ENCODE measurements around the gene PVALEF.

Gene PVALEF

DNA sequence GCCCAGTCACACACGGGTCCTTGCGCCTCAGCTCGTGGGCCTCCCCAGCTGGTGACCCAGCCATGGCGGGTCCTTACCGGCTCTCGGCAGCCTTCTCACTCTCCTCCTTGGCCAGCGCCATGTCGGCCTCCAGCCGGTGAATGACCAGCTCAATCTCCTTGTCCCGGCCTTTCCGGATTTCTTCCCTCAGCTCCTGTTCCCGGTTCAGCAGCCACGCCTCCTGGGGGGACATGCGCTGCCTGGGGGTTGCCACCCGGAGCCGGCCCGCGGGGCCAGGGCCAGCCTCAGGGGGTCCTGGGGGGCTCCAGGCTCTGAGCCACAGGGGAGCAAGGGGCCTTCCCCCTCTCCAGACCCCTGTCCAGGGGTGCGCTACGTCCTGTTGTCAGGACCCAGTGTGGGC is 25.8 kb downstream of the PVALEF start:
- no peak for DNase-seq
- H3K9me3 ChIP-seq (ENCODE audit: severe bottlenecking), result no peaks in the 10 kb centered on the region
- H3K4me3 ChIP-seq (ENCODE audit: low read depth, low read length), result no peak overlapping the region
- no peak overlapping the region for H3K27ac ChIP-seq
- peaks cover 88% of the 10 kb centered on the region for H3K36me3 ChIP-seq
- TF ChIP-seq, protein P1, sequence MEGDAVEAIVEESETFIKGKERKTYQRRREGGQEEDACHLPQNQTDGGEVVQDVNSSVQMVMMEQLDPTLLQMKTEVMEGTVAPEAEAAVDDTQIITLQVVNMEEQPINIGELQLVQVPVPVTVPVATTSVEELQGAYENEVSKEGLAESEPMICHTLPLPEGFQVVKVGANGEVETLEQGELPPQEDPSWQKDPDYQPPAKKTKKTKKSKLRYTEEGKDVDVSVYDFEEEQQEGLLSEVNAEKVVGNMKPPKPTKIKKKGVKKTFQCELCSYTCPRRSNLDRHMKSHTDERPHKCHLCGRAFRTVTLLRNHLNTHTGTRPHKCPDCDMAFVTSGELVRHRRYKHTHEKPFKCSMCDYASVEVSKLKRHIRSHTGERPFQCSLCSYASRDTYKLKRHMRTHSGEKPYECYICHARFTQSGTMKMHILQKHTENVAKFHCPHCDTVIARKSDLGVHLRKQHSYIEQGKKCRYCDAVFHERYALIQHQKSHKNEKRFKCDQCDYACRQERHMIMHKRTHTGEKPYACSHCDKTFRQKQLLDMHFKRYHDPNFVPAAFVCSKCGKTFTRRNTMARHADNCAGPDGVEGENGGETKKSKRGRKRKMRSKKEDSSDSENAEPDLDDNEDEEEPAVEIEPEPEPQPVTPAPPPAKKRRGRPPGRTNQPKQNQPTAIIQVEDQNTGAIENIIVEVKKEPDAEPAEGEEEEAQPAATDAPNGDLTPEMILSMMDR (IDR thresholded peaks at IDR 0.05; ENCODE audit: low read depth, low read length), result no peak
- no peaks in the 10 kb centered on the region for H3K27me3 ChIP-seq (ENCODE audit: insufficient read depth, low read depth, severe bottlenecking)

DNA sequence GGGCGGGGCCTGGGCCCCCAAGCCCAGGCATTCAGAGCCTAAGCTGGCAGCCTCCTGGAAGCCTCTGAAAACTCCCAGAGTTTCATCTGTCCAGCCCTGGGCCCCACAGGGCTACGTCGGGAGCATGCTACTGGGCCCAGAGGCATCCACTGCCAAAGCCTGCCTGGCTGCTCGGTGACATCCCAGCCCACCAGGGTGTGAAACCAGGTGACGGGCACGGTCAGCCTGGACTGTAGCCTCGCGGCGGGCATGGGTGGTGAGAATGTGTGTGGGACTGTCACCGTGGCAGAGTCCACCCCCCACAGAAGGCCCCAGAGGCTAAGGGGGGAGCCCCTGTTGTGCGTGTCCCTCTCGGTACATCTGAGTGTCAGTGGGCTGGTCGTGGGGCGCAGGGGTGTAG is 26.3 kb downstream of the PVALEF start:
- Histone ChIP-seq H3K27ac (no peak overlapping the region), H3K9me3 (ENCODE audit: severe bottlenecking) (no peaks in the 10 kb centered on the region), H3K36me3 (peaks cover 93% of the 10 kb centered on the region), H3K27me3 (ENCODE audit: insufficient read depth, low read depth, severe bottlenecking) (no peaks in the 10 kb centered on the region), H3K4me3 (ENCODE audit: low read depth, low read length) (no peak overlapping the region)
- DNase-seq, result no peak
- TF ChIP-seq, protein P1 (IDR thresholded peaks at IDR 0.05; ENCODE audit: low read depth, low read length), result no peak

DNA sequence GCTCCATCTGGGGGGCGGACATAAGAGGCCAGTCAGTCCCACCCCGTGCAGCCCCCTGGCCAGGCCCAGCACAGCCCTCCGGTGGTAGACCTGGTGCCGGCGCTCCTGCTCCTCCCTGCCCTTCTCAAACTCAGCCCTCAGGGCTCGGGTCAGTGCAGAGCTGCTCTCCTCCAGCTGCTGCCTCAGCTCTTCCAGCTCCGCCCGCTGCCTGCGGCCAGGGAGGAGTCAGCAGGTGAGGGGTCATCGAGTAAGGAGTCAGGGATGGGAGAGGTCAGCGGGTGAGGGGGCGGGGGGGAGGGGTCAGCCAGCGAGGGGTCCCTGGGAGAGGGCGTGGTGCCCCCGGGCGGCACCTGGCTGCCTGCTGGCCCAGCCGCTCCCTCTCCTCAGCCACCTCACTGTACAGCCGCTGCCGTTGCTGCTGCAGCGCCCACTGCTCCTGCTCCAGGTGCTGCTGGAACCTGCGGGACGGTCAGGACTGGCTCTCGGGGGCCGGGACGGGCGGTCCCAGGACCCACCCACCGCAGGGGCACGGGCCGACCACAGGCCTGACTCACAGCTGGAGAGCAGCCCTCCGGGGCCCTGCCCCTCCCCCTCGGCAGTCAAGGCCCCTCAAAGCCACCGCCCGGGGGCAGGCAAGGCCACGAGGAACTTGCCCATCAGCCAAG is 27.2 kb downstream of the PVALEF start:
- TF ChIP-seq, protein P1 (IDR thresholded peaks at IDR 0.05; ENCODE audit: low read depth, low read length), result no peak
- Histone ChIP-seq H3K4me3 (ENCODE audit: low read depth, low read length) (no peak overlapping the region), H3K27ac (no peak overlapping the region), H3K9me3 (ENCODE audit: severe bottlenecking) (no peaks in the 10 kb centered on the region), H3K27me3 (ENCODE audit: insufficient read depth, low read depth, severe bottlenecking) (no peaks in the 10 kb centered on the region), H3K36me3 (peaks cover 97% of the 10 kb centered on the region)
- DNase-seq, result no peak

DNA sequence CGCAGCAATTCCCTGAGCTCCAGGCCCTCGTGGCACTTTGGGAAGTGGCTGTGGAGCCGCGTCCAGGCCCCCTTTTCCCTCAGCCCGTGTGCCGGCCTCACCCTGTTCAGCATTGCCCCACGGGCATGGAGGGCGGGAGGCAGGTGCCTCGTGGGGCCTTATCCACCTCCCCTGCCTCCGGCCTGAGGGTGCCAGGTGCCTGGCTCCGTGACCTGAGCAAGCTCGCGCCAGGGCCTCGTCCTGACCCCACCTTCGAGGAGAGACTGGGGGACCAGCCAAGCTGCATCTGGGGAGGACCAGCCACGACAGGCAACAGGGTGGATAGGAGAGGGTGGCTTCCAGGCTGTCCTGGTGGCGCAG is 27.7 kb downstream of the PVALEF start:
- no peak for DNase-seq
- Histone ChIP-seq H3K36me3 (peaks cover 97% of the 10 kb centered on the region), H3K27me3 (ENCODE audit: insufficient read depth, low read depth, severe bottlenecking) (no peaks in the 10 kb centered on the region), H3K9me3 (ENCODE audit: severe bottlenecking) (no peaks in the 10 kb centered on the region), H3K4me3 (ENCODE audit: low read depth, low read length) (no peak overlapping the region), H3K27ac (no peak overlapping the region)
- TF ChIP-seq, protein P1 (IDR thresholded peaks at IDR 0.05; ENCODE audit: low read depth, low read length), result no peak

DNA sequence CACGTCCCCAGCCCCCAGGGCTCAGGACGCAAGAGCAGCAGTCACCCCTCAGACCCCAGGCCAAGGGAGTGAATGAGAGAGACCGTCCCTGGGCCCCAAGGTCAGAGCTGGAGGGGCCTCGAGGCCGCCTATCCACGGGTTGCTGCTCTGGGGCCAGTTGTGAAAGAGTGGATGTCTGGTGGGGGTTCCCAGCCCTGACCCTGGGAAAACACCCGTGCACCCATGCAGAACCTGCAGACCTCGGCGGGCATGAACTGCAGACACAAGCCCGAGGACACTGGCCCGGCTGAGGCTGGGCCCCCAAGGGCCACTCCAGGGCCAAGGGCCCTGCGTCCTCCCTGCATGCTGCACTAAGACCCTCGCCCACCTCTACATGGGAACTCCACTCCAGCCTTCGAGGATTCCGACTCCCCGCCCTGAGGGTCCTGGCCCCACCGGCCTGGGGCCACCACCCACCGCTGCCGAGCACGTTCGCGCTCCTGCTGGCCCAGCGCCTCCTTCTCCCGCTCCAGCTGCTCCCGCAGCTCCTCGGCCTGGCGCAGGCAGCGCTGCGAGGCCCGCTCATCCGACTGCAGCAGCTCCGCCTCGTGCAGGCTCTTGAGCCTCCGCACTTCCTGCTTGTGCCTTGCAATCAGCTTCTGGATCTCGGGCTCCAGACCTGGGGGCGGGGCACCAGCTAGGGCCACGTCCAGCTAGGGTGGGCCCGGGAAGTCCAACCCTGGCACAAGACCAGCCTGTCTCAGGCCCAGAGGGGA is 28.3 kb downstream of the PVALEF start:
- no peak for DNase-seq

More for the DNA sequence above, 28.3 kb downstream of the PVALEF start:
- no peak overlapping the region for H3K4me3 ChIP-seq (ENCODE audit: low read depth, low read length)
- TF ChIP-seq, protein P1 (IDR thresholded peaks at IDR 0.05; ENCODE audit: low read depth, low read length), result no peak
- H3K27ac ChIP-seq, result no peak overlapping the region
- H3K36me3 ChIP-seq, result peaks cover 97% of the 10 kb centered on the region
- no peaks in the 10 kb centered on the region for H3K9me3 ChIP-seq (ENCODE audit: severe bottlenecking)
- no peaks in the 10 kb centered on the region for H3K27me3 ChIP-seq (ENCODE audit: insufficient read depth, low read depth, severe bottlenecking)

All from WERI-Rb-1 (cell line).